IMR-90 (cell line): ENCODE results near the gene PPP1R9A. TPM values are rescaled to one million over a fixed set of nuclear protein-coding genes. Genes with fewer than 3 reads are reported as not detected.

Experiments
- ATAC-seq: fragments of 200-7000 bp; cut with Tn5 transposase; 2 replicates; pipeline ENCODE4 v1.9.1; 2020; ENCODE audit warnings: low read depth, mild to moderate bottlenecking, moderate library complexity
- BruUV-seq: library from RNA; stranded (reverse); fragments of 400-500 nt; replicated peaks from 2 replicates; lab custom pipeline; 2021; lab: Mats Ljungman, UMichigan
- CTCF ChIA-PET: fragments of 300-600 bp; formaldehyde crosslinking; extraction: SDS; loops from one replicate; lab custom pipeline; 2021; ENCODE audit warnings: antibody characterized with exemption; lab: Yijun Ruan, JAX
- POLR2A ChIA-PET: fragments of 300-600 bp; sonication (Branson Sonifier 250); formaldehyde crosslinking; loops from one replicate; lab custom pipeline; 2022; ENCODE audit warnings: antibody characterized with exemption; ENCODE audit not compliant: unreplicated experiment; lab: Charles Lee
- DNase-seq: peaks from one replicate; pipeline ENCODE4 v3.0.0; 2013
- H2AFZ ChIP-seq: replicated peaks from 2 replicates; pipeline ENCODE3; 2013; ENCODE audit warnings: low read length, mild to moderate bottlenecking; ENCODE audit not compliant: poor library complexity
- H2AK5ac ChIP-seq: 2 replicates; pipeline ENCODE4 v1.6.1; 2013; ENCODE audit warnings: low read depth, low read length, inconsistent platforms
- H2AK9ac ChIP-seq: replicated peaks from 2 replicates; pipeline ENCODE3; 2013; ENCODE audit warnings: mild to moderate bottlenecking, low read depth, low read length, moderate library complexity; ENCODE audit not compliant: poor library complexity
- H2BK120ac ChIP-seq: 2 replicates; pipeline ENCODE4 v1.6.1; 2013; ENCODE audit warnings: low read depth, low read length, inconsistent platforms
- H2BK15ac ChIP-seq: 3 replicates; pipeline ENCODE4 v1.6.1; 2013; ENCODE audit warnings: low read depth, low read length, inconsistent platforms
- H2BK20ac ChIP-seq: 2 replicates; pipeline ENCODE4 v1.6.1; 2013; ENCODE audit warnings: low read depth, mild to moderate bottlenecking, inconsistent platforms, low read length, moderate library complexity
- H2BK5ac ChIP-seq: 2 replicates; pipeline ENCODE4 v1.6.1; 2013; ENCODE audit warnings: mild to moderate bottlenecking, low read depth, low read length, inconsistent platforms; ENCODE audit not compliant: poor library complexity, severe bottlenecking
- H3K14ac ChIP-seq: replicated peaks from 2 replicates; pipeline ENCODE4 v1.6.1; 2013; ENCODE audit warnings: low read depth, low read length, inconsistent platforms
- H3K18ac ChIP-seq: 2 replicates; pipeline ENCODE4 v1.6.1; 2013; ENCODE audit warnings: low read depth, low read length, control low read depth
- H3K23ac ChIP-seq: 2 replicates; pipeline ENCODE4 v1.6.1; 2013; ENCODE audit warnings: low read depth, low read length, inconsistent platforms
- H3K27ac ChIP-seq: 2 replicates; pipeline ENCODE4 v1.5.1; 2013; ENCODE audit warnings: mild to moderate bottlenecking, control low read depth, low read length; ENCODE audit not compliant: insufficient read depth
- H3K27me3 ChIP-seq: 2 replicates; pipeline ENCODE4 v1.6.1; 2013; ENCODE audit warnings: low read length; ENCODE audit not compliant: control insufficient read depth, insufficient read depth
- H3K36me3 ChIP-seq: 2 replicates; pipeline ENCODE4 v1.6.1; 2013; ENCODE audit warnings: low read length, mixed read lengths; ENCODE audit not compliant: control insufficient read depth, insufficient read depth
- H3K4ac ChIP-seq: 2 replicates; pipeline ENCODE4 v1.6.1; 2013; ENCODE audit warnings: low read depth, low read length, inconsistent platforms
- H3K4me1 ChIP-seq: 2 replicates; pipeline ENCODE4 v1.6.1; 2013; ENCODE audit warnings: low read length, mixed read lengths; ENCODE audit not compliant: control insufficient read depth, insufficient read depth
- H3K4me2 ChIP-seq: 2 replicates; pipeline ENCODE4 v1.6.1; 2013; ENCODE audit warnings: low read depth, mild to moderate bottlenecking, control low read depth, low read length, moderate library complexity
- H3K4me3 ChIP-seq: 2 replicates; pipeline ENCODE4 v1.5.1; 2013; ENCODE audit warnings: low read depth, mild to moderate bottlenecking, control low read depth, low read length, moderate library complexity; ENCODE audit not compliant: insufficient read depth
- H3K56ac ChIP-seq: 2 replicates; pipeline ENCODE4 v1.6.1; 2013; ENCODE audit warnings: low read length, inconsistent platforms; ENCODE audit not compliant: insufficient read depth; ENCODE audit errors: extremely low read depth
- H3K79me1 ChIP-seq, 2 experiments: 2 replicates each; pipeline ENCODE4 v1.6.1; 2013; ENCODE audit warnings: low read length in 2 of 2, inconsistent platforms in 1 of 2, low read depth in 1 of 2
- H3K9ac ChIP-seq: 2 replicates; pipeline ENCODE4 v1.6.1; 2013; ENCODE audit warnings: low read depth, low read length, control low read depth
- H3K9me1 ChIP-seq: 2 replicates; pipeline ENCODE4 v1.6.1; 2013; ENCODE audit warnings: low read length, inconsistent platforms; ENCODE audit not compliant: insufficient read depth
- H3K9me3 ChIP-seq: 2 replicates; pipeline ENCODE4 v1.6.1; 2013; ENCODE audit warnings: low read length; ENCODE audit not compliant: control insufficient read depth, insufficient read depth
- H4K20me1 ChIP-seq: 2 replicates; pipeline ENCODE4 v1.6.1; 2013; ENCODE audit warnings: low read length, inconsistent platforms; ENCODE audit not compliant: insufficient read depth
- H4K5ac ChIP-seq: 2 replicates; pipeline ENCODE4 v1.6.1; 2013; ENCODE audit warnings: mild to moderate bottlenecking, low read depth, low read length, control low read depth
- H4K8ac ChIP-seq, 2 experiments: 2 replicates each; pipeline ENCODE4 v1.6.1; 2013; ENCODE audit warnings: low read depth in 2 of 2, low read length in 2 of 2, control low read depth in 1 of 2, inconsistent platforms in 1 of 2
- H4K91ac ChIP-seq: 2 replicates; pipeline ENCODE4 v1.6.1; 2013; ENCODE audit warnings: low read depth, low read length, inconsistent platforms; ENCODE audit not compliant: insufficient read depth
- RAD21 ChIP-seq: IDR thresholded peaks from 2 replicates; pipeline ENCODE4 v1.6.1; 2012; ENCODE audit warnings: low read length, improper control_type of control experiment
- WGBS, 2 experiments: methylation state at CpG; one replicate each; pipeline versions ENCODE4 v1.1.5 to v1.1.7; 2013; ENCODE audit warnings: missing lambda C conversion rate in 2 of 2; ENCODE audit not compliant: insufficient read length in 1 of 2; ENCODE audit errors: extremely low coverage in 2 of 2; 5-methylcytosine and 5-hydroxymethylcytosine counted together
- dilution Hi-C: fragments of 300-500 bp; cut with HindIII; formaldehyde crosslinking; loops from one replicate; pipeline ENCODE4 v1.14.3; 2018; ENCODE audit warnings: low sequenced_read_pairs; ENCODE audit not compliant: unreplicated experiment
- in situ Hi-C: fragments of 300-500 bp; cut with MboI; formaldehyde crosslinking; loops from 3 replicates; pipeline ENCODE4 v1.14.3; 2019; ENCODE audit warnings: low sequenced_read_pairs, inconsistent platforms, mixed read lengths
- intact Hi-C: fragments of 100-400 bp; cut with micrococcal nuclease; formaldehyde crosslinking; loops from 2 replicates; pipeline ENCODE4 v1.10.0; 2022
- polyA plus RNA-seq, 3 experiments: library from polyadenylated mRNA; depleted of rRNA; stranded (reverse); fragments of >200 nt; gene quantifications; 2 replicates each; pipeline ENCODE4 v1.2.3, GENCODE V29; 2012; ENCODE audit warnings: low replicate concordance in 1 of 3
- total RNA-seq: library from RNA; depleted of rRNA; stranded (reverse); fragments of >200 nt; gene quantifications from 2 replicates; pipeline ENCODE4 v1.2.3, GENCODE V29; 2012
- TF ChIP-seq, protein P1 (sequence below): conservative IDR thresholded peaks from 2 replicates; pipeline ENCODE4 v1.5.1; 2012; ENCODE audit warnings: mild to moderate bottlenecking, low read depth, low read length, improper control_type of control experiment

PPP1R9A gene
- total and polyA plus RNA-seq, 2 of the 4 experiments (the other 2 are of a cell fraction), result not detected

DNA sequence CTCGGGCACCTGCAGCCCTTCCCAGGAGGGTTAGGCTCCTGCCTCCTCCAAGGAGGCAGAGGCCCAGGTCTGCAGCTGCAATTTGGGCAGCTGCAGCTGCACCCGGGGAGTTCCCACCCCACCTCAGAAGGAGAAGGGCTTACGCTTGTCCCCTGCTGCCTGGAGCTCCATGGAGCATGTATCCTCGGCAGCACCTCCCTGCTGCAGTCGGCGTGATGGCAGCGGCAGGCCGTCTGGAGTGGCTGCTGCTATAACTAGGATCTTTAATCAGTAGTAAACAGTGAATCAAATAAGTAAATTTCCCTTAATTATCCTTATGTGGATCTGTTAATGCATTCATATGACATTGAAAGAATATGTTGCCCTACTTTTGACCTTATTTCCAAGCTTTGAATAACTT, 250.0 kb downstream of the PPP1R9A start:
- in situ Hi-C loops (no loop called here), intact Hi-C loops (no loop called here), dilution Hi-C loops (no loop called here)
- Histone ChIP-seq H3K9ac (no peak overlapping the region), H4K91ac (no peak overlapping the region), H4K20me1 (no peaks in the 10 kb centered on the region), H2BK120ac (no peak overlapping the region), H3K27ac (no peak overlapping the region), H2AFZ (no peak overlapping the region), H2BK20ac (no peak overlapping the region), H3K14ac (no peak overlapping the region), H3K4me2 (no peak overlapping the region), H3K27me3 (no peaks in the 10 kb centered on the region), H4K8ac (no peak overlapping the region), H3K79me1 (no peaks in the 10 kb centered on the region), H2AK9ac (no peak overlapping the region), H3K4ac (no peak overlapping the region), H3K56ac (no peak overlapping the region), H3K9me1 (no peaks in the 10 kb centered on the region), H2BK15ac (no peak overlapping the region), H2BK5ac (no peak overlapping the region), H3K4me1 (no peaks in the 10 kb centered on the region), H3K36me3 (no peaks in the 10 kb centered on the region), H3K4me3 (no peak overlapping the region), H4K5ac (no peak overlapping the region), H2AK5ac (no peak overlapping the region), H3K23ac (no peak overlapping the region), H3K18ac (no peak overlapping the region), H3K9me3 (no peaks in the 10 kb centered on the region)
- no TSS peak for BruUV-seq
- ChIA-PET POLR2A (no interaction called here), CTCF (no interaction called here)
- ATAC-seq (no peak), DNase-seq (no peak)
- no CpG with 5 or more reads among the region's 8 CpGs for WGBS, 2 experiments
- TF ChIP-seq, protein P1, sequence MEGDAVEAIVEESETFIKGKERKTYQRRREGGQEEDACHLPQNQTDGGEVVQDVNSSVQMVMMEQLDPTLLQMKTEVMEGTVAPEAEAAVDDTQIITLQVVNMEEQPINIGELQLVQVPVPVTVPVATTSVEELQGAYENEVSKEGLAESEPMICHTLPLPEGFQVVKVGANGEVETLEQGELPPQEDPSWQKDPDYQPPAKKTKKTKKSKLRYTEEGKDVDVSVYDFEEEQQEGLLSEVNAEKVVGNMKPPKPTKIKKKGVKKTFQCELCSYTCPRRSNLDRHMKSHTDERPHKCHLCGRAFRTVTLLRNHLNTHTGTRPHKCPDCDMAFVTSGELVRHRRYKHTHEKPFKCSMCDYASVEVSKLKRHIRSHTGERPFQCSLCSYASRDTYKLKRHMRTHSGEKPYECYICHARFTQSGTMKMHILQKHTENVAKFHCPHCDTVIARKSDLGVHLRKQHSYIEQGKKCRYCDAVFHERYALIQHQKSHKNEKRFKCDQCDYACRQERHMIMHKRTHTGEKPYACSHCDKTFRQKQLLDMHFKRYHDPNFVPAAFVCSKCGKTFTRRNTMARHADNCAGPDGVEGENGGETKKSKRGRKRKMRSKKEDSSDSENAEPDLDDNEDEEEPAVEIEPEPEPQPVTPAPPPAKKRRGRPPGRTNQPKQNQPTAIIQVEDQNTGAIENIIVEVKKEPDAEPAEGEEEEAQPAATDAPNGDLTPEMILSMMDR, result no peak
- no peak for TF ChIP-seq RAD21
